ENCODE measurements around the gene TIMP1. TPM values are rescaled to one million over a fixed set of nuclear protein-coding genes. Genes with fewer than 3 reads are reported as not detected.

Gene TIMP1
- total RNA-seq = 6.7 and 8.2 TPM in 2 replicates

DNA sequence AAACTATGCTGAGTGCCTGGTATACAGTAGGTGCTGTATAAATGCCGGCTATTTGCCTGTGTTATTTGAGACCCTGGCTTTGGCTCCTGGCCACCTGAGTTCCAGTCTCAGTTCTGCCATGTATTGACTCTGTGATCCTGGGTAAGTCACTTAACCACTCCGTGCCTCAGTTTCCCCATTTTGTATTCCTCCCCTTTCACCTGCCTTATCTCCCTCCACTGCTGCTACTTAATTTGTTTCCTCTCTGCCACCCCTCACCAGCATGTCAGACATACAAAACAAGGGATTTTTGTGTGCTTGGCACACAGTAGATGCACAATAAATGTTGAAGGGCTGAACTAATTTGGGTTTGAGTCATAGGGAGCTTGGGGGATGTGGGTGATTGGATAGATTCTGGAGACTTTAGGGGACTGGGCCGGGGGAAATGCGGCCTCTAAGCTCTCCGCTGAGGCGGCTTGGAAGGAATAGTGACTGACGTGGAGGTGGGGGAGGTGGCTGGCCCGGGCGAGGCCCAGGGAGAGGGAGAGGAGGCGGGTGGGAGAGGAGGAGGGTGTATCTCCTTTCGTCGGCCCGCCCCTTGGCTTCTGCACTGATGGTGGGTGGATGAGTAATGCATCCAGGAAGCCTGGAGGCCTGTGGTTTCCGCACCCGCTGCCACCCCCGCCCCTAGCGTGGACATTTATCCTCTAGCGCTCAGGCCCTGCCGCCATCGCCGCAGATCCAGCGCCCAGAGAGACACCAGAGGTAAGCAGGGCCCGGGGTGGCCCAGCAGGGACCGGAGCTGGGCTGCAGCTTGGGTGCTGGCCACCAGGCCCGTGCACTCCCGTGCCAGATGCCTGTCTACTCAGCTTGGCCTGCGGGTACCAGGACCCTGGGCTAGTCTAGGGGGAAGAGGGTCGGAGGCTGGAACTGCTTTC, at the start of gene TIMP1:
Gene TIMP1, plus strand, starts transcription at position 706 of the 917 bp plus-strand sequence. CDS start 980 bp downstream, outside the sequence.
- TF ChIP-seq, protein P1, sequence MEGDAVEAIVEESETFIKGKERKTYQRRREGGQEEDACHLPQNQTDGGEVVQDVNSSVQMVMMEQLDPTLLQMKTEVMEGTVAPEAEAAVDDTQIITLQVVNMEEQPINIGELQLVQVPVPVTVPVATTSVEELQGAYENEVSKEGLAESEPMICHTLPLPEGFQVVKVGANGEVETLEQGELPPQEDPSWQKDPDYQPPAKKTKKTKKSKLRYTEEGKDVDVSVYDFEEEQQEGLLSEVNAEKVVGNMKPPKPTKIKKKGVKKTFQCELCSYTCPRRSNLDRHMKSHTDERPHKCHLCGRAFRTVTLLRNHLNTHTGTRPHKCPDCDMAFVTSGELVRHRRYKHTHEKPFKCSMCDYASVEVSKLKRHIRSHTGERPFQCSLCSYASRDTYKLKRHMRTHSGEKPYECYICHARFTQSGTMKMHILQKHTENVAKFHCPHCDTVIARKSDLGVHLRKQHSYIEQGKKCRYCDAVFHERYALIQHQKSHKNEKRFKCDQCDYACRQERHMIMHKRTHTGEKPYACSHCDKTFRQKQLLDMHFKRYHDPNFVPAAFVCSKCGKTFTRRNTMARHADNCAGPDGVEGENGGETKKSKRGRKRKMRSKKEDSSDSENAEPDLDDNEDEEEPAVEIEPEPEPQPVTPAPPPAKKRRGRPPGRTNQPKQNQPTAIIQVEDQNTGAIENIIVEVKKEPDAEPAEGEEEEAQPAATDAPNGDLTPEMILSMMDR (IDR thresholded peaks at IDR 0.05) = no peak
- no peaks in the 10 kb centered on the region for H3K9me3 Mint-ChIP-seq
- peak; percentile 94 for ATAC-seq (ENCODE audit: low read depth)
- peak; percentile 35 for DNase-seq
- H3K4me1 Mint-ChIP-seq = peaks cover 13% of the 10 kb centered on the region
- H3K27me3 Mint-ChIP-seq = no peaks in the 10 kb centered on the region
- CTCF ChIA-PET = no interaction called here
- H3K4me3 Mint-ChIP-seq = peak within 1 kb of the TSS; percentile 49
- peaks cover 2% of the 10 kb centered on the region for H3K36me3 Mint-ChIP-seq (ENCODE audit: low read depth)
- intact Hi-C loops (cut with micrococcal nuclease) = loop anchor here (1.0 kb wide), 1 partner anchor 68 kb away; the partner anchor contains the start of gene ELK1
- POLR2A ChIA-PET = interaction anchor here (0.6 kb wide), 1 partner anchor 131 kb away, joined by 4 read pairs; no protein-coding TSS in a partner anchor
- peak within 1 kb of the TSS; percentile 3 for H3K27ac Mint-ChIP-seq

DNA sequence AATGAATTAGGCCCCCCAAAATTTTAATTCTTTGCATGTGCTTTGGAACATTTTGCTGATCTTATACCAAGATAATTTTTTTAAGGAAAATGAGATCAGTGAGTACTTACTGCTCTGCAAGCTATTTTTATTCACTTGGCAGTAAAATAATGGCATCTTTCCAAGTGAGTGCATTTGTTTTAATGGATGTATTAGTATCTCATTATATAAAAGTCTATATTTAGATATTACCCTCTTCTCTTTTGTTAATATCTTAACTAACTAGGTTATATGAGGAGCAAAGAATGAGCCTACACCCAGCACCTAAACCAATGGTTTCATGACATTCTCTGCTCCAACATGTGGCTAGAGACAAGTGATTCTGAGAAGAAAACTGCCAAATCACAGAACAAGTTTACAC, 42.4 kb upstream of the TIMP1 start:
- ChIA-PET POLR2A (interaction anchor here (0.5 kb wide), 1 partner anchor 12 kb away, joined by 10 read pairs; no protein-coding TSS in a partner anchor), CTCF (interaction anchor here (1.5 kb wide), 1 partner anchor 16 kb away, joined by 3 read pairs; no protein-coding TSS in a partner anchor)
- H3K4me1 Mint-ChIP-seq = no peaks in the 10 kb centered on the region
- TF ChIP-seq, protein P1 (IDR thresholded peaks at IDR 0.05) = no peak
- no peaks in the 10 kb centered on the region for H3K36me3 Mint-ChIP-seq (ENCODE audit: low read depth)
- peaks cover 2% of the 10 kb centered on the region for H3K27me3 Mint-ChIP-seq
- H3K4me3 Mint-ChIP-seq = no peak overlapping the region
- DNase-seq (no peak), ATAC-seq (ENCODE audit: low read depth) (no peak)
- H3K27ac Mint-ChIP-seq = no peak overlapping the region
- intact Hi-C loops (cut with micrococcal nuclease) = loop anchor here (2.0 kb wide), 1 partner anchor 211 kb away; no protein-coding TSS in a partner anchor
- H3K9me3 Mint-ChIP-seq = no peaks in the 10 kb centered on the region

DNA sequence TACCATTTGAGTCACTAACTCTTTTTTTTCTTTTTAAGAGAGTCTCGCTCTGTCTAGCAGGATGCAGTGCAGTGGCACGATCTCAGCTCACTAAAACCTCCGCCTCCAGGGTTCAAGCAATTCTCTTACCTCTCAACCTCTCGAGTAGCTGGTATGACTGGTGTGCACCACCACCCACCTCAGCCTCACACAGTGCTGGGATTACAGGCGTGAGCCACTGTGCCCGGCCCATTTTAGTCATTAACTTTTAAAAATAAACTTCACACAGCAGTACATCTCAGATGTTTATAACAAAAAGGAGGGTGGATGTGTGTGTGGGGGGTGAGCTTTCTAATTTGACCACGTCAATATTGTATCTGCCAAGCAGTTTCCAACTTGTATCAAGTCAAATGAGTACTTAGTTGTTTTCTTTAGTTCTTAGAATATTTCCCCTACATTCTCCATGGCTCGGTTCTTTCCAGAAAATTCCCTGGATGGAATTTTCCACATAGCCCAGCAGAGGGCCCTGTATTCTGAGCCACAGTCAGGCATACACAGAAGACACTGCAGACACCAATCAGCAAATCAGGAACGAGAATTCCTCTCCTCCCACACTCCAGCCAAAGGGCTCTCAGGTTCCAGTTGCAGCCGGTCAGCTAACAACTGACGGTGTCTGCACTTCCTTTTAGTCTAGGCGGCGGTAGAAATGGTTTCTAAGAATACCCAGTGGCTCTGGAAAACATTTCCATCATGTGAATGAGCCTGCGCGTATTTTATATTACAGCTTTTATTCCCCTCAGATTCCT, 41.3 kb upstream of the TIMP1 start:
- H3K27me3 Mint-ChIP-seq = peaks cover 2% of the 10 kb centered on the region
- ATAC-seq (ENCODE audit: low read depth) (no peak), DNase-seq (no peak)
- no peaks in the 10 kb centered on the region for H3K4me1 Mint-ChIP-seq
- no peaks in the 10 kb centered on the region for H3K36me3 Mint-ChIP-seq (ENCODE audit: low read depth)
- H3K4me3 Mint-ChIP-seq = no peak overlapping the region
- no peak overlapping the region for H3K27ac Mint-ChIP-seq
- ChIA-PET POLR2A (no interaction called here), CTCF (interaction anchor here (1.5 kb wide), 1 partner anchor 15 kb away, joined by 3 read pairs; no protein-coding TSS in a partner anchor)
- no peaks in the 10 kb centered on the region for H3K9me3 Mint-ChIP-seq
- TF ChIP-seq, protein P1 (IDR thresholded peaks at IDR 0.05) = no peak
- intact Hi-C loops (cut with micrococcal nuclease) = loop anchor here (2.0 kb wide), 1 partner anchor 210 kb away; no protein-coding TSS in a partner anchor

DNA sequence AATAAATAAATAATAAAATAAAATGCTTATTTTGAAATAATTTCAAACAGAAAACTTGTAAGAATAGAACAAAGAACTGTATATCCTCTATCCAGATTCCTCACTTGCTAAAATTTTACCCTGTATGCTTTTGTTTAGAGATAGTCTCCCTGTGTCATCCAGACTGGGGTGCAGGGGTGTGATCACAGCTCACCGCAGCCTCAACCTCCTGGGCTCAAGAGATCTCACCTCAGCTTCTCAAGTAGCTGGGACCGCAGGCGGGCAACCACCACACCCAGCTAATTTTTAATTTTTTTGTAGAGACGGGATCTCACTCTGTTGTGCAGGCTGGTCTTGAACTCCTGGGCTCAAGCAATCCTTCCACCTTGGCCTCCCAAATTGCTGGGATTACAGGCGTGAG, 38.7 kb upstream of the TIMP1 start:
- no peaks in the 10 kb centered on the region for H3K36me3 Mint-ChIP-seq (ENCODE audit: low read depth)
- ATAC-seq (ENCODE audit: low read depth) = no peak
- intact Hi-C loops (cut with micrococcal nuclease) = no loop called here
- POLR2A ChIA-PET = no interaction called here
- no peak for DNase-seq
- no peak overlapping the region for H3K27ac Mint-ChIP-seq
- TF ChIP-seq, protein P1 (IDR thresholded peaks at IDR 0.05) = no peak
- no peak overlapping the region for H3K4me3 Mint-ChIP-seq
- CTCF ChIA-PET = no interaction called here
- no peaks in the 10 kb centered on the region for H3K4me1 Mint-ChIP-seq
- peaks cover 2% of the 10 kb centered on the region for H3K27me3 Mint-ChIP-seq
- H3K9me3 Mint-ChIP-seq = no peaks in the 10 kb centered on the region

All from activated B cell treated with CpG ODN at 0.5 μM for 24 hours (primary cell).